OCI-LY1 (cell line): ENCODE data around the gene PARD3.

Experiments used
- CTCF ChIP-seq: fragments of 200-600 bp; sonication (generic), shearing (Covaris generic); IDR thresholded peaks from 2 replicates; pipeline ENCODE4 v1.5.1; 2017; ENCODE audit warnings: mild to moderate bottlenecking, antibody characterized with exemption, low read length, moderate library complexity, mixed read lengths
- EZH2 ChIP-seq: fragments of 200-600 bp; sonication (generic), shearing (Covaris generic); IDR thresholded peaks from 2 replicates; pipeline ENCODE4 v1.8.0; 2017; ENCODE audit warnings: borderline replicate concordance, mixed run types, mild to moderate bottlenecking, antibody characterized with exemption, low read length, moderate library complexity, mixed read lengths

- no peak for TF ChIP-seq CTCF
- TF ChIP-seq EZH2: no peak
These were observed 116.8 kb downstream of the PARD3 start for GRCh38 chr10:34698248-34698831.
